NB4 (cell line): ENCODE results near the gene TTLL6.

Source experiments
- DNase-seq: peaks from one replicate; pipeline ENCODE4 v3.0.0; 2010; ENCODE audit warnings: low read depth
- H3K4me3 ChIP-seq: one replicate; pipeline ENCODE4 v1.5.1; 2011; ENCODE audit warnings: mild to moderate bottlenecking, low read depth, low read length, moderate library complexity
- MYC ChIP-seq: IDR thresholded peaks from 2 replicates; pipeline ENCODE4 v1.6.1; 2011; ENCODE audit warnings: low read depth, low read length
- POLR2A ChIP-seq: IDR thresholded peaks from 2 replicates; pipeline ENCODE4 v1.6.1; 2011; ENCODE audit warnings: mild to moderate bottlenecking; ENCODE audit not compliant: insufficient read length; ENCODE audit errors: extremely low read depth
- TF ChIP-seq, protein P1 (sequence below): IDR thresholded peaks from one replicate; pipeline ENCODE4 v1.5.1; 2012; ENCODE audit warnings: low read depth, low read length
- TF ChIP-seq, protein P2 (sequence below): IDR thresholded peaks from 2 replicates; pipeline ENCODE4 v1.6.1; 2011; ENCODE audit warnings: low read depth, low read length

TTLL6 gene

DNA sequence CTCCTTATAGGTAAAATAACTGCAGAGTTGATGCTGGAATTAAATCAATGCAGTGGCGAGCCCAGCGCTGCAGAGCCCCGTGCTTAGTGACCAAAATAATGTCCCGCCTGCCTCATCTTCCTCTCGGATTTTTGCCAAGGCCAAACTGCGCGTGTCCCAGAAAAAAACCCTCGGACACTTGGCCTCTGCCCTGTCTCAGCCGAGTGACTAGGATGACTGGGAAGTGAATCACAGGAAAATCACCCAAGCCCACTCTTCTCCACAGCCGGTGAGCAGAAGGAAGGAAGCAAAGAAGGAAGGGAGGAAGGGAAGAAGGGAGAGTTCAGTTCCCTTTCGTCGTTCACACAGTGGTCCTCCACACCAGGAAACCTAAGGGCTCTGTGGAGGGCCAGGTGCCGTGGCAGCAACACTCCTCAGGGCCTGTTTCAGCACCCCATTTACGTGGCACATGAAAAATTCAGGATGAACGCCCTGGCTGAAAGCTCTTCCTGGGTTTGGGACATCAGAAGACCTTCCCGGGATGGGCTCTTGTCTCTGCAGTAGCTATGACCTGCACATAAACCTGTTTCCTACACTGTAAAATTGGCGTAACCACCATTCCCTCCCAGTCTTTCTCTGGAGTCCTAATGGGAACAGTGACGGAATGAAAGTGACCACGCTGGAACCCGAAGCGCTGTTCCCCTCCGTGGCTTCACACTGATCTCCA lies 63.1 kb downstream of the TTLL6 start:
- TF ChIP-seq MYC: no peak
- TF ChIP-seq, protein P1, sequence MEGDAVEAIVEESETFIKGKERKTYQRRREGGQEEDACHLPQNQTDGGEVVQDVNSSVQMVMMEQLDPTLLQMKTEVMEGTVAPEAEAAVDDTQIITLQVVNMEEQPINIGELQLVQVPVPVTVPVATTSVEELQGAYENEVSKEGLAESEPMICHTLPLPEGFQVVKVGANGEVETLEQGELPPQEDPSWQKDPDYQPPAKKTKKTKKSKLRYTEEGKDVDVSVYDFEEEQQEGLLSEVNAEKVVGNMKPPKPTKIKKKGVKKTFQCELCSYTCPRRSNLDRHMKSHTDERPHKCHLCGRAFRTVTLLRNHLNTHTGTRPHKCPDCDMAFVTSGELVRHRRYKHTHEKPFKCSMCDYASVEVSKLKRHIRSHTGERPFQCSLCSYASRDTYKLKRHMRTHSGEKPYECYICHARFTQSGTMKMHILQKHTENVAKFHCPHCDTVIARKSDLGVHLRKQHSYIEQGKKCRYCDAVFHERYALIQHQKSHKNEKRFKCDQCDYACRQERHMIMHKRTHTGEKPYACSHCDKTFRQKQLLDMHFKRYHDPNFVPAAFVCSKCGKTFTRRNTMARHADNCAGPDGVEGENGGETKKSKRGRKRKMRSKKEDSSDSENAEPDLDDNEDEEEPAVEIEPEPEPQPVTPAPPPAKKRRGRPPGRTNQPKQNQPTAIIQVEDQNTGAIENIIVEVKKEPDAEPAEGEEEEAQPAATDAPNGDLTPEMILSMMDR: no peak
- TF ChIP-seq, protein P2, sequence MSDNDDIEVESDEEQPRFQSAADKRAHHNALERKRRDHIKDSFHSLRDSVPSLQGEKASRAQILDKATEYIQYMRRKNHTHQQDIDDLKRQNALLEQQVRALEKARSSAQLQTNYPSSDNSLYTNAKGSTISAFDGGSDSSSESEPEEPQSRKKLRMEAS: no peak
- TF ChIP-seq POLR2A: no peak
- H3K4me3 ChIP-seq: no peak overlapping the region
- DNase-seq: no peak

DNA sequence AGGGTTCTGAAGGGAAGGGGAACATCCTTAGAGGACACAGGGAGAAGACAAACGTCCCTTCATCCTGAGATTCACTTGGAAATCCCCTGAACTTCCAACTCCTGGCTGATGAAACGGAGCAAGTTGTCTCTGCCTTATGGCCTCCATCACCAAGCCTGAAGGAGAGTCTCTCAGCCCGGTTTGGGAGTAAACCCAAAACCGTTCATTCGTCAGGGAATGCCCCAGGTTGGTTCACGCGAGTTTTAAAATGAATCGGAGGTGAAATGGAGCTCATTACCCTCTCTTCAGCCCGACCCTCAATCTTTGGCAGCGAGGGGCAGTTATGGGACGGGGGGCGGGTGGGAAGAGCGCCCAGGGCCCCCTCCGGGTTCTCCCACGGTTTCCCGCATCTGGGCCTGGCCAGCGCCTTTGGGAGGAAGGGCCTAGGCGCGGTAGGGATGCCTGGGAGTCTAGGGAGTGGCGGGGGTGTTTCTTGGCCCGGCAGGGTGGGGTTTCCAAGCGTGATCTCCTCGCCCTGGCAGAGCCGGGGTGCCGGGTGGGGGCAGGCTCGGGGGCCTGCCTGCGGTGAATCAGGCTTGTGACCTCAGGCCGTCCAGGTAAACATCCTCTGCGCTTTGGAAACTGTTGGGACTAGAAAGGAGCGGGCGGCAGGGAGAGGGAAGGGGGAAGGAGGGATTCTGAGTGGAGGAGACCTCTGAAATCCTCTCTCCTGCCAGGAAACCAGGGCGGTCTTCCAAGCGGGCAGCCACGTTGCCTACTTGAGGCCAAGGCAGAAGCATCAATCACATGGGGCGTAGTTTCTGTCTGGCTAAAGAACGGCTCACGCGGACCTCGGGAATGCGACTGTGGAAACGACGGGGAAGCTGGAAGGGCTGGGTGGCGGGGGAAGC lies 64.4 kb downstream of the TTLL6 start:
- no peak overlapping the region for H3K4me3 ChIP-seq

DNA sequence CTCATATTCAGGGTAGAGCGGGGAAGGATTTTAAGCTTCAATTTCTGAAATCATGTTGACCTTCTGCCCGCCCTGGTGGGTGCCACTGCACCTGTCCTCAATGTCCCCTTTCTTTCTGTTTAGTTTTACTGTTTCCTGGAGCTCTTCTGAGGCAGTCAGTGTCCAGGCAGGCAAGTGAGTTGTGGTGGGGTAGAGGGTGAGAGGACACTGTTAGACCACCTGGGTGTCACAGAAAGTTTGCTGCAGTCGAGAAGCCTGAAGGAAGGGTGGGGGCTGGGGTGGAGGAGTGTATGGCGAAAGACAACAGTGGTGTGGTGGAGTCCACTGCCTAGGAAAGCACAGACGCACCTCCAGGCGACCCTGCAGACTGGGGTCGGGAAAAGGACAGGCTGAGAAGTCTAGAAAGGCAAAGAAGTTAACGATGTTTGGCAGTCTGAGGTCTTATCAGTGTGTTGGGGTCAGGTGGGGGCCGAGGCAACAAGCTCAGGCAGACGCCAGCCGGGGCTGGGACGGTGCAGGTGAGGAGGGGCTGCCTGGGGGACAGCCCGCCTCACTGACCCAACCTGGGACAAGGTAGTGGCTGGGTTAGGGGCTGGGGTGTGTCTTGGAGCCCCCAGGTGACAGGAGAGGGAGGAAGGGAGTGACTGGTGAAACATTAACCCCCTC lies 65.2 kb downstream of the TTLL6 start:
- no peak overlapping the region for H3K4me3 ChIP-seq
- TF ChIP-seq POLR2A (no peak), MYC (no peak)
- TF ChIP-seq, protein P1: no peak
- TF ChIP-seq, protein P2: no peak
- no peak for DNase-seq

More for the DNA sequence above, 64.4 kb downstream of the TTLL6 start:
- TF ChIP-seq, protein P2: no peak
- TF ChIP-seq MYC: no peak
- TF ChIP-seq POLR2A: no peak
- TF ChIP-seq, protein P1: no peak
- DNase-seq: no peak

DNA sequence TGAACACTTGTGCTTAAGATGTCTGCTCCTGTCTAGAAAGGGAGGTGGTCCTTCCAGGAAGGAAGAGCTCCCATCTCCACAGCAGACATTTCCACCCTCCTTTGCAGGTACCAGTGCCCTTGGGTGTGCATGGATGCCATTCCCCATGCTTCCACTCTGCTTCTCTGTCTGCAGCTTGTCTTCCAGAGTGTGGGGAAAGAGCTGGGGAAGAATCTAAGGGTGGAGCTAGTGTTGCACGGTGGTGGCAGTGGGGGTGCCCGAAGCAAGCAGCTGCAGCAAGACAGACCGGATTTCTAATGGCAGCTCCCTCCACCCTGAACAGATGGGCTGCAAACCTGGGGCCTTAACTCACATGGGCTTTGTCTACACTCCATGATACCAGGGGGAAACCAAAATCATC lies 65.9 kb downstream of the TTLL6 start:
- H3K4me3 ChIP-seq: no peak overlapping the region
- TF ChIP-seq, protein P2: no peak
- TF ChIP-seq, protein P1: no peak
- no peak for DNase-seq

DNA sequence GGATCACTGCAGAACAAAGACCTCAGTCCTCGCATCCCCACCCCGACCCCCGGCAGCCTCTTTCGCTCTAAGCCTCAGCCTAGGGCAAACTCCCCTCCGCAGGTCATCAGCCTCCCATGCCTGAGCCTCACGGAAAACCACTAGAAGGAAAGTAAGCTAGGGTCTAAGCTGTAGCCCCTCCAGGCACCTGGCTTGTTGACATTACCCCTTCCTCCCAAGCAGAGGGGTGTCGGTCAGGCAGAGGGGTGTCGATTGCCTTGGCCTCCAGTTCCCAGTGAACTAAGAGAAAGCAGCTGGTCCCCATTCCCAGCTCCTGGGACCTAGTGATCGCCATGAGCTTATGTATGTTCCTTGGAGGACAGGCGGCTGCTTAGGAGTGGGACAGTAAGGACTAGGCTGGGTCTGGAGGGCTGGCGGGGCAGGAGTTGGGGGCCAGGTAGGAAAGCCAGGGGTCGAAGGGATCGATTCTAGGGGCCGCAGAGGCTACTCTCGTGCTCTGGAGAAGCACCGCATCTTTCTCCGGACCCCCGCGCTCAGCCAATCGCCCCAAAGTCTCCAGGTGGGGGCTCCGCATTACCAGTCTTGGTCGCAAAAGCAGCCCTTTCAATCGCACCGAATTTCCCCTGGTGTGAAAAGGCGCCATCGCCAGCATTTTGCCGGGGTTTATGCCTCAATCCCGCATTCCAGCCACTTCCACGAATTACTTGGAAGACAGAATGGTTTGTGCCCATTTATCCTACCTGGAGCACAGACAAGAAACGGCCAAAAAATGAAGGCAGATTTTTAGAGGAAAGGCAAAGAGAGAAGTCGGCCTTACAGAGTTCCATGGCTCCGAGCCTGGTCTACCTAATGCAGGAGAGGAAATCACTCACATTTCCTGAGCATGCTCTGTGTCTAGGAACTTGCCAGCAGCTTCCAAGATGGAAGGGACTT lies 67.1 kb downstream of the TTLL6 start:
- TF ChIP-seq MYC (no peak), POLR2A (no peak)
- TF ChIP-seq, protein P1: no peak
- TF ChIP-seq, protein P2: no peak
- no peak overlapping the region for H3K4me3 ChIP-seq

More for the DNA sequence above, 67.1 kb downstream of the TTLL6 start:
- DNase-seq: no peak
